BLaER1 treated with 17β-estradiol and CSF1 and Interleukin-3, amounts not matched to agents 10 nM and 100 nM (cell line): Measurements from ENCODE around the gene SUN1.
"Not testable (repeated sequence)": the region's sequence is repeated elsewhere in the genome, so short reads cannot be mapped to it uniquely, and the experiment has no call there.

Experiments
- H3K27ac ChIP-seq, 11 experiments: shearing (Covaris generic); formaldehyde crosslinking; 2 replicates each; pipeline ENCODE4 v1.8.1; 2022
- H3K27me3 ChIP-seq, 11 experiments: shearing (Covaris generic); formaldehyde crosslinking; 2 replicates each; pipeline ENCODE4 v1.8.1; 2022
- H3K36me3 ChIP-seq, 11 experiments: shearing (Covaris generic); formaldehyde crosslinking; 2 replicates each; pipeline ENCODE4 v1.8.1; 2022
- H3K4me1 ChIP-seq, 10 experiments: shearing (Covaris generic); formaldehyde crosslinking; 2 replicates each; pipeline ENCODE4 v1.8.1; 2022
- H3K4me2 ChIP-seq, 11 experiments: shearing (Covaris generic); formaldehyde crosslinking; 2 replicates each; pipeline ENCODE4 v1.8.1; 2022
- H3K4me3 ChIP-seq, 10 experiments: shearing (Covaris generic); formaldehyde crosslinking; 2 replicates each; pipeline ENCODE4 v1.8.1; 2022
- H3K9ac ChIP-seq, 11 experiments: shearing (Covaris generic); formaldehyde crosslinking; 2 replicates each; pipeline ENCODE4 v1.8.1; 2022
- H3K9me3 ChIP-seq, 11 experiments: shearing (Covaris generic); formaldehyde crosslinking; replicated peaks in 1 of 11; 2 replicates each; pipeline ENCODE4 v1.8.1; 2022
- H4K20me1 ChIP-seq, 11 experiments: shearing (Covaris generic); formaldehyde crosslinking; 2 replicates each; pipeline ENCODE4 v1.8.1; 2022
- Cebpa-rat ChIP-seq, 11 experiments: shearing (Covaris generic); IDR thresholded peaks; 2 replicates each; pipeline ENCODE4 v1.8.1; 2022

SUN1 gene

GRCh38 chr7:802500-803242 is 29.6 kb upstream of the SUN1 start:
- H3K36me3 ChIP-seq: peaks cover 0 to 12% (median 6%) of the 10 kb centered on the region in 11 experiments; a peak in 8 of 22 replicates
- H3K4me3 ChIP-seq: no peak overlapping the region
- H3K9me3 ChIP-seq: peaks cover 7 to 33% (median 26%) of the 10 kb centered on the region in 11 experiments
- H4K20me1 ChIP-seq: no peaks in the 10 kb centered on the region
- peak overlapping the region in 8 of 11 experiments; percentile 17 to 62 (median 46); a peak in 14 of 22 replicates for H3K27ac ChIP-seq
- H3K4me1 ChIP-seq: peaks cover 23 to 64% (median 35%) of the 10 kb centered on the region in 10 experiments
- H3K4me2 ChIP-seq: peak overlapping the region; percentile 33 to 75 (median 50); a peak in 21 of 22 replicates
- H3K27me3 ChIP-seq: no peaks in the 10 kb centered on the region
- H3K9ac ChIP-seq: peak overlapping the region in 5 of 11 experiments; percentile 3 to 35 (median 30); a peak in 8 of 22 replicates
- TF ChIP-seq Cebpa-rat (IDR thresholded peaks at IDR 0.05): no peak

- Histone ChIP-seq H3K9me3 (peaks cover 13 to 39% (median 31%) of the 10 kb centered on the region in 11 experiments), H4K20me1 (no peaks in the 10 kb centered on the region), H3K4me3 (no peak overlapping the region)
These were observed 29.0 kb upstream of the SUN1 start for GRCh38 chr7:803243-803635.

DNA sequence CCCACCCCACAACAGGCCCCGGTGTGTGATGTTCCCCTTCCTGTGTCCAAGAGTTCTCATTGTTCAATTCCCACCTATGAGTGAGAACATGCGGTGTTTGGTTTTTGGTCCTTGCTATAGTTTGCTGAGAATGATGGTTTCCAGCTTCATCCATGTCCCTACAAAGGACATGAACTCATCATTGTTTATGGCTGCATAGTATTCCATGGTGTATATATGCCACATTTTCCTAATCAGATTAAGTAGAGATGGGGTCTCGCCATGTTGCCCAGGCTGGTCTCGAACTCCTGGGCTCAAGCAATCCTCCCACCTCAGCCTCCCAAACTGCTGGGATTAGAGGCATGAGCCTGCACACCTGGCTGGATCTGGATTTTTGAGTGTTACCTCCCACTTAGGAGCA is 28.5 kb upstream of the SUN1 start:
- Histone ChIP-seq H3K4me2 (peak overlapping the region in 5 of 11 experiments; percentile 15 to 49 (median 26); a peak in 6 of 22 replicates), H3K9me3 (peaks cover 16 to 45% (median 35%) of the 10 kb centered on the region in 11 experiments), H3K4me1 (peaks cover 23 to 64% (median 35%) of the 10 kb centered on the region in 10 experiments), H3K27ac (peak overlapping the region in 3 of 11 experiments; percentile 4 to 25 (median 5); a peak in 2 of 22 replicates)
- H3K27me3 ChIP-seq, H4K20me1 ChIP-seq, H3K36me3 ChIP-seq, H3K4me3 ChIP-seq, H3K9ac ChIP-seq: not testable (repeated sequence)

More at GRCh38 chr7:803243-803635, 29.0 kb upstream of the SUN1 start:
- Histone ChIP-seq H3K36me3 (peaks cover 0 to 9% (median 6%) of the 10 kb centered on the region in 11 experiments; a peak in 6 of 22 replicates), H3K9ac (peak overlapping the region in 5 of 11 experiments; percentile 3 to 35 (median 30); a peak in 7 of 22 replicates), H3K4me2 (peak overlapping the region; percentile 33 to 75 (median 50); a peak in 21 of 22 replicates), H3K27ac (peak overlapping the region in 8 of 11 experiments; percentile 17 to 62 (median 46); a peak in 14 of 22 replicates), H3K27me3 (no peaks in the 10 kb centered on the region), H3K4me1 (peaks cover 23 to 64% (median 35%) of the 10 kb centered on the region in 10 experiments)
- TF ChIP-seq Cebpa-rat (IDR thresholded peaks at IDR 0.05): no peak

- peak overlapping the region in 2 of 11 experiments; percentile 21 to 28; a peak in 1 of 22 replicates for H3K4me2 ChIP-seq
- no peak overlapping the region for H3K4me3 ChIP-seq
- H4K20me1 ChIP-seq: no peaks in the 10 kb centered on the region
- H3K27me3 ChIP-seq: no peaks in the 10 kb centered on the region
- H3K9me3 ChIP-seq: peaks cover 28 to 50% (median 44%) of the 10 kb centered on the region in 11 experiments
- H3K27ac ChIP-seq: peak overlapping the region in 3 of 11 experiments; percentile 13 to 38 (median 15); a peak in 3 of 22 replicates
- H3K36me3 ChIP-seq: peaks cover 0 to 4% (median 0%) of the 10 kb centered on the region in 11 experiments; a peak in 1 of 22 replicates
- no peak overlapping the region for H3K9ac ChIP-seq
- TF ChIP-seq Cebpa-rat (IDR thresholded peaks at IDR 0.05): no peak
- peaks cover 13 to 58% (median 24%) of the 10 kb centered on the region in 10 experiments for H3K4me1 ChIP-seq
These were observed 27.0 kb upstream of the SUN1 start for GRCh38 chr7:805261-805660.

- H3K27me3 ChIP-seq: peaks cover 0 to 3% (median 0%) of the 10 kb centered on the region in 11 experiments; a peak in 1 of 22 replicates
- H3K27ac ChIP-seq: peak overlapping the region in 7 of 11 experiments; percentile 87 to 98 (median 97); a peak in 12 of 22 replicates
- H4K20me1 ChIP-seq: peaks cover 27 to 46% (median 37%) of the 10 kb centered on the region in 11 experiments; a peak in 21 of 22 replicates
- H3K4me3 ChIP-seq: peak overlapping the region in 6 of 10 experiments; percentile 11 to 80 (median 38); a peak in 10 of 20 replicates
- no peak for TF ChIP-seq Cebpa-rat (IDR thresholded peaks at IDR 0.05)
- H3K4me2 ChIP-seq: peak overlapping the region; percentile 57 to 100 (median 100)
- H3K9me3 ChIP-seq: peaks cover 0 to 14% (median 7%) of the 10 kb centered on the region in 11 experiments; a peak in 18 of 22 replicates
- peaks cover 0 to 22% (median 9%) of the 10 kb centered on the region in 11 experiments; a peak in 10 of 22 replicates for H3K36me3 ChIP-seq
- H3K9ac ChIP-seq: peak overlapping the region in 3 of 11 experiments; percentile 23 to 29 (median 23); a peak in 5 of 22 replicates
- H3K4me1 ChIP-seq: peaks cover 53 to 85% (median 77%) of the 10 kb centered on the region in 10 experiments
These were observed 16.7 kb upstream of the SUN1 start for GRCh38 chr7:815284-816216.

DNA sequence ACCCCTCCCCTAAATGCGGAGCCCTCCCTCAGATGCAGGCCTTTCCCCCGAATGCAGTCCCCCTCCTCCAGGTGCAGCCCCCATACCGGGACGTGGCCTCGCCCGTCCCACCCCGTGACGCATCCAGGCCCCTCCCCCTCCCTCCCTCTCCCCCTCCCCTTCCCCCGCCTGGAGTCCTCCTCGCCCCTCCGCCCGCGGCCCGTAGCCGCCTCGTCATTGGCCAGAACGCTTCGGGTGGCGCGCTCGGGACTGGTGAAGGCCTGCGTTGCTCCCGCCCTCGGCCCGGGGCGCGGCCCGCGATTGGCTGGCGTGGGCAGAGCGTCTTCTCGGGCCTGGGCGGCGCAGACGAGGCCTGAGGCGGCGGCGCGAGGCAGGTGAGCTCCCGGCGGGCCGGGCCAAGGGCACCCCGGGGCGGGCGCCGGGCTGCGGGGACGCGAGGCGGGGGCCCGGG is 16.0 kb upstream of the SUN1 start:
- peak overlapping the region; percentile 71 to 91 (median 89); a peak in 21 of 22 replicates for H3K27ac ChIP-seq
- H3K4me3 ChIP-seq: peak overlapping the region; percentile 80 to 95 (median 90)
- H3K36me3 ChIP-seq: peaks cover 0 to 29% (median 11%) of the 10 kb centered on the region in 11 experiments; a peak in 12 of 22 replicates
- peak overlapping the region in 6 of 11 experiments; percentile 84 to 100 (median 98); a peak in 8 of 22 replicates for H3K4me2 ChIP-seq
- TF ChIP-seq Cebpa-rat (IDR thresholded peaks at IDR 0.05): no peak
- H4K20me1 ChIP-seq: peaks cover 35 to 54% (median 45%) of the 10 kb centered on the region in 11 experiments; a peak in 21 of 22 replicates
- peak overlapping the region; percentile 83 to 96 (median 93) for H3K9ac ChIP-seq
- H3K4me1 ChIP-seq: peaks cover 61 to 85% (median 80%) of the 10 kb centered on the region in 10 experiments
- peaks cover 0 to 3% (median 0%) of the 10 kb centered on the region in 11 experiments; a peak in 1 of 22 replicates for H3K27me3 ChIP-seq
- H3K9me3 ChIP-seq: peaks cover 0 to 12% (median 1%) of the 10 kb centered on the region in 11 experiments; a peak in 7 of 22 replicates

DNA sequence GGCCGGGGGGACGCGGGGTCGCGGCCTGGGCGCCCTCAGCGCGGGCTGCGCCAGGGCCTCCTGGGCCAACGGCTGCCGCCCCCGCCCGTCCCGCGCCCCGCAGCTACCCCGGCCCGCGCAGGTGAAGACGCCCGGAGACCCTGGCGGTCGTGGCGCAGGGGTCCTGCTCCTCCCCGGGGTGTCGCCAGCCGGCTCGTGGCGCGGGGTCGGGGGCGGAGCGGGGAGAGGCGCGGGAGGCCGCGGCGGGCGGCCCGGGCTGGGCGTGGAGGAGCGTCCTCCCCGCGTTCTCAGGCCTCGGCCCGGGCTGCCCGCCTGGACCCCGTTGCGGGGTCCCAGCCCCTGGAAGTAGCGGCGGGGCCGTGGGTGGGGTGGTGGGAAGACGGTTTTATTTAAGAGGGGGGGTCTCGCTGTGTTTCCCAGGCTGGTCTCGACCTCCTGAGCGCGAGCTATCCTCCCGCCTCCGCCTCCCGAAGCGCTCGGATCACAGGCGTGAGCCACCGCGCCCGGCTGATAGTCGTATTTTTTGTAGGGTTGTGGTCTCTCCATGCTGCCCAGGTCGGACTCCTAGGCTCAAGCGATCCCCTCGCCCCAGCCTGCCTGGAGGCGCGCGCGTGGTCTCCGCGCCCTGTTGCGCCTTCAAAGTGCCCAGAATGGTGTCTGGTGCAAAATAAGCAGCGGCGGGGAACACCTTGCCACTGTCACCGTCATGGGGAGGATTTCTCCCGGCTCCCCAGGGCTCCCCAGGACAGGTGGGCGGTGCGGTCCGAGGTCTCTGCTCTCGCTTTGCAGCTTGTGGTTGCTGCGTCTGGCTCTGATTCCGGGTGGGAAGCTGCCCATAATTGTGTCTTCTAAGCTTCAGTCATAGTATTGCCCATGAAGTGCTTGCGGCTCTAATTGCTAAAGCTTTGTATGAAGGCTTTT is 15.3 kb upstream of the SUN1 start:
- Histone ChIP-seq H3K4me1 (peaks cover 63 to 85% (median 80%) of the 10 kb centered on the region in 10 experiments), H4K20me1 (peaks cover 41 to 60% (median 52%) of the 10 kb centered on the region in 11 experiments), H3K4me3 (peak overlapping the region; percentile 80 to 95 (median 90)), H3K27ac (peak overlapping the region; percentile 71 to 91 (median 89)), H3K27me3 (peaks cover 0 to under 1% (median 0%) of the 10 kb centered on the region in 11 experiments; a peak in 1 of 22 replicates), H3K9me3 (peaks cover 0 to 12% (median 0%) of the 10 kb centered on the region in 11 experiments; a peak in 7 of 22 replicates), H3K36me3 (peaks cover 0 to 36% (median 14%) of the 10 kb centered on the region in 11 experiments; a peak in 13 of 22 replicates), H3K9ac (peak overlapping the region; percentile 83 to 96 (median 93)), H3K4me2 (peak overlapping the region; percentile 82 to 97 (median 94))
- no peak for TF ChIP-seq Cebpa-rat (IDR thresholded peaks at IDR 0.05)
